WTC11 (cell line): ENCODE data around the gene MPI.

Experiments used
- CTCF ChIP-seq: fragments of 200-600 bp; IDR thresholded peaks from 2 replicates; pipeline ENCODE4 v1.8.0; 2022; ENCODE audit warnings: antibody characterized with exemption
- E2F1 ChIP-seq: sonication (generic); formaldehyde crosslinking; IDR thresholded peaks from 2 replicates; pipeline ENCODE4 v1.8.0; 2022; ENCODE audit warnings: mild to moderate bottlenecking, missing genetic modification reagents
- FOXK1 ChIP-seq: sonication (generic); formaldehyde crosslinking; IDR thresholded peaks from 2 replicates; pipeline ENCODE4 v1.8.0; 2022; ENCODE audit warnings: mild to moderate bottlenecking, moderate library complexity, missing genetic modification reagents
- PRDM15 ChIP-seq: sonication (generic); formaldehyde crosslinking; IDR thresholded peaks from 2 replicates; pipeline ENCODE4 v1.8.0; 2022; ENCODE audit warnings: missing genetic modification reagents
- TEAD4 ChIP-seq: sonication (generic); formaldehyde crosslinking; IDR thresholded peaks from 2 replicates; pipeline ENCODE4 v1.8.0; 2022; ENCODE audit warnings: mild to moderate bottlenecking, missing genetic modification reagents
- ZBTB43 ChIP-seq: sonication (generic); formaldehyde crosslinking; IDR thresholded peaks from 2 replicates; pipeline ENCODE4 v1.8.1; 2023; ENCODE audit warnings: mild to moderate bottlenecking, missing genetic modification reagents
- ZNF138 ChIP-seq: sonication (generic); formaldehyde crosslinking; conservative IDR thresholded peaks from 2 replicates; pipeline ENCODE4 v1.8.1; 2022; ENCODE audit warnings: mild to moderate bottlenecking, moderate library complexity, missing genetic modification reagents
- ZSCAN18 ChIP-seq: fragments of 250-450 bp; sonication (Bioruptor Pico); IDR thresholded peaks from 2 replicates; pipeline ENCODE4 v2.1.2; 2022; ENCODE audit warnings: mild to moderate bottlenecking, moderate library complexity

- TF ChIP-seq PRDM15 (no peak), ZBTB43 (no peak), CTCF (no peak), ZSCAN18 (CRISPR knock-in tag) (no peak), ZNF138 (CRISPR knock-in tag) (no peak), FOXK1 (CRISPR knock-in tag) (no peak), E2F1 (no peak), TEAD4 (CRISPR knock-in tag) (no peak)
These were observed 38.9 kb downstream of the MPI start for GRCh38 chr15:74928771-74929198.
